Fibroblast of lung (primary cell): ENCODE data around the gene ESRRA. TPM values are rescaled to one million over a fixed set of nuclear protein-coding genes. Genes with fewer than 3 reads are reported as not detected.

ENCODE experiments used
- DNase-seq, 2 donors: peaks; one replicate each; pipeline versions ENCODE4 v3.0.0 to v3.0.0-alpha.2; 2010; ENCODE audit warnings: low read depth in 2 of 2
- H2AFZ ChIP-seq: 2 replicates; pipeline ENCODE4 v1.5.1; 2012; ENCODE audit warnings: low read length, control low read depth, inconsistent platforms
- H3K27ac ChIP-seq: 2 replicates; pipeline ENCODE4 v1.5.1; 2011; ENCODE audit warnings: low read length, control low read depth; ENCODE audit not compliant: insufficient read depth
- H3K27me3 ChIP-seq: 2 replicates; pipeline ENCODE4 v1.5.1; 2011; ENCODE audit warnings: mild to moderate bottlenecking, low read length; ENCODE audit not compliant: control insufficient read depth, insufficient read depth
- H3K36me3 ChIP-seq: 2 replicates; pipeline ENCODE4 v1.5.1; 2011; ENCODE audit warnings: low read length; ENCODE audit not compliant: control insufficient read depth, insufficient read depth
- H3K4me1 ChIP-seq: 2 replicates; pipeline ENCODE4 v1.5.1; 2011; ENCODE audit warnings: low read length; ENCODE audit not compliant: control insufficient read depth, insufficient read depth; ENCODE audit errors: extremely low read depth
- H3K4me2 ChIP-seq: 2 replicates; pipeline ENCODE4 v1.5.1; 2011; ENCODE audit warnings: low read length, control low read depth; ENCODE audit not compliant: insufficient read depth; ENCODE audit errors: extremely low read depth
- H3K4me3 ChIP-seq, 4 experiments: fragments of 200-600 bp in 1 of 4; sonication (generic) in 1 of 4; replicated peaks in 1 of 4; 2 replicates each; pipeline ENCODE4 v1.5.1; 2011 to 2016; ENCODE audit warnings: low read length in 4 of 4, low read depth in 3 of 4, mild to moderate bottlenecking in 3 of 4, control low read depth in 2 of 4, inconsistent platforms in 1 of 4, mixed read lengths in 1 of 4; ENCODE audit not compliant: insufficient read depth in 1 of 4; ENCODE audit errors: control extremely low read depth in 1 of 4
- H3K79me2 ChIP-seq: 2 replicates; pipeline ENCODE4 v1.5.1; 2012; ENCODE audit warnings: mild to moderate bottlenecking, low read length, inconsistent platforms; ENCODE audit not compliant: control insufficient read depth, insufficient read depth
- H3K9ac ChIP-seq: 2 replicates; pipeline ENCODE4 v1.5.1; 2011; ENCODE audit warnings: mild to moderate bottlenecking, low read length, control low read depth; ENCODE audit not compliant: insufficient read depth
- H3K9me3 ChIP-seq: 2 replicates; pipeline ENCODE4 v1.5.1; 2012; ENCODE audit warnings: low read depth, low read length; ENCODE audit not compliant: control insufficient read depth, insufficient read depth
- H4K20me1 ChIP-seq: 2 replicates; pipeline ENCODE4 v1.5.1; 2011; ENCODE audit warnings: low read length; ENCODE audit not compliant: control insufficient read depth, insufficient read depth; ENCODE audit errors: extremely low read depth
- EZH2 ChIP-seq: IDR thresholded peaks from 2 replicates; pipeline ENCODE4 v1.5.1; 2012; ENCODE audit warnings: low read length, control low read depth, mild to moderate bottlenecking; ENCODE audit errors: missing control alignments
- polyA plus RNA-seq, 2 donors: library from polyadenylated mRNA; depleted of rRNA in 1 of 2; stranded (reverse) in 1 of 2; unstranded in 1 of 2; fragments of >200 nt; gene quantifications; 2 replicates each; pipeline ENCODE4 v1.2.1, GENCODE V29; 2011 to 2012; ENCODE audit warnings: missing spikeins in 1 of 2
- total RNA-seq: library from RNA; depleted of rRNA; stranded (reverse); fragments of >200 nt; gene quantifications from 2 replicates; pipeline ENCODE4 v1.2.1, GENCODE V29; 2014
- TF ChIP-seq, protein P1 (sequence below), 2 donors: IDR thresholded peaks in 1 of 2; conservative IDR thresholded peaks in 1 of 2; 1 replicate in 1 of 2; 2 replicates in 1 of 2; pipeline ENCODE4 v1.5.1; 2011 to 2012; ENCODE audit warnings: low read length in 2 of 2, control low read depth in 1 of 2, inconsistent platforms in 1 of 2, low read depth in 1 of 2, mild to moderate bottlenecking in 1 of 2

Gene ESRRA
- total and polyA plus RNA-seq, 2 donors (not counting 1 experiment from before 2014, with no cell fraction given) = 6.7 to 32.5 TPM

DNA sequence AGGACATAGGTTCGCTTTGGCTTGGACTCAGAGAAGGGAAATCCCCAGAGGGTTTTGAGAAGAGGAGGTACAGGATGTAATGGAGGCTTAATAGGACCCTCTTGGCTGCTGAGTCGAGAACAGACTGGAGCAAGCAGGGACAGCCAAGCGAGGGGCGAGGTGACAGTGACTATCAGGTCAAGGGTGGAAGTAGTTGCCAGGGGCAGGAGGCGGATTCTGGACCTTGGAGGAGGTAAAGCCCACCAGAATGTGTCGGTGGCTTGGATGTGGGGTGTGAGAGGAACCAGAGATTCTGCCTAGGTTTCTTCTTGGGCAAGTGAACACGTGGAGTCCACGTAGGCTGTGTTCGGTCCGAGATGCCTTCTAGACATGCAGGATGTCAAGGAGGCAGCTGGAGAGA is 7.6 kb downstream of the ESRRA start:
- Histone ChIP-seq H3K9ac (no peak overlapping the region), H3K27me3 (no peaks in the 10 kb centered on the region), H3K79me2 (peaks cover 9% of the 10 kb centered on the region), H3K4me1 (no peaks in the 10 kb centered on the region), H3K36me3 (peaks cover 11% of the 10 kb centered on the region), H3K4me3 (no peak overlapping the region), H2AFZ (no peak overlapping the region), H4K20me1 (no peaks in the 10 kb centered on the region), H3K9me3 (no peaks in the 10 kb centered on the region), H3K27ac (peak overlapping the region; percentile 58), H3K4me2 (no peak overlapping the region)
- no peak for TF ChIP-seq EZH2
- TF ChIP-seq, protein P1, sequence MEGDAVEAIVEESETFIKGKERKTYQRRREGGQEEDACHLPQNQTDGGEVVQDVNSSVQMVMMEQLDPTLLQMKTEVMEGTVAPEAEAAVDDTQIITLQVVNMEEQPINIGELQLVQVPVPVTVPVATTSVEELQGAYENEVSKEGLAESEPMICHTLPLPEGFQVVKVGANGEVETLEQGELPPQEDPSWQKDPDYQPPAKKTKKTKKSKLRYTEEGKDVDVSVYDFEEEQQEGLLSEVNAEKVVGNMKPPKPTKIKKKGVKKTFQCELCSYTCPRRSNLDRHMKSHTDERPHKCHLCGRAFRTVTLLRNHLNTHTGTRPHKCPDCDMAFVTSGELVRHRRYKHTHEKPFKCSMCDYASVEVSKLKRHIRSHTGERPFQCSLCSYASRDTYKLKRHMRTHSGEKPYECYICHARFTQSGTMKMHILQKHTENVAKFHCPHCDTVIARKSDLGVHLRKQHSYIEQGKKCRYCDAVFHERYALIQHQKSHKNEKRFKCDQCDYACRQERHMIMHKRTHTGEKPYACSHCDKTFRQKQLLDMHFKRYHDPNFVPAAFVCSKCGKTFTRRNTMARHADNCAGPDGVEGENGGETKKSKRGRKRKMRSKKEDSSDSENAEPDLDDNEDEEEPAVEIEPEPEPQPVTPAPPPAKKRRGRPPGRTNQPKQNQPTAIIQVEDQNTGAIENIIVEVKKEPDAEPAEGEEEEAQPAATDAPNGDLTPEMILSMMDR (conservative IDR thresholded peaks at IDR 0.05 in 1 of 2, IDR thresholded peaks at IDR 0.05 in 1 of 2; ENCODE audit: low read depth in 1 of 2, low read length in 2 of 2) = no peak
- no peak for DNase-seq

DNA sequence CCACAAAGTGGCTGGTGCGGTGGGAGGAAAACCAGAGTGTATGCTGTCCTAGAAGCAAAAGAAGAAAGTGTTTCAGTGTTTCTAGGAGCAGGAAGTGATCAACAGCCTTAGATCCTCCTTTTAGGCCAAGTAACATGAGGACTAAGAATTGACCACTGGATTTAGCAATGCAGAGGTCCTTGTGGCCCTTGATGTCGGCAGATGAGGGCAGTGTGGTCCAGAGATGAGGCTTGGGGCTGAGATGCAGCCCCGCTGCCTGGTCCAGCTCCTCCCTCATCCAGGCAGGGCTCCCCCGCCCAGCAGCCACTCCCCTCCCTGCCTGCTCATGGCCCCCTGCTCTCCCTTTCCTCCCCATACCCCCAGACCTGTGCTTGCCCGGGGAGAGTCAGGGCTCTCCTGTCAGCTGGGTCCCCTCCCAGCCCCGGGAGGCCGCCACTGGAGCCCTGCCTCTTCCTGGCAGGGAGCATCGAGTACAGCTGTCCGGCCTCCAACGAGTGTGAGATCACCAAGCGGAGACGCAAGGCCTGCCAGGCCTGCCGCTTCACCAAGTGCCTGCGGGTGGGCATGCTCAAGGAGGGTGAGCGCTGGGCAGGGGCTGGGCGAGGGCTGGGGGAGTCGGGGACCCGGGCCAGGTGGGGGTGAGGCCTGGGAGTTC is 8.3 kb downstream of the ESRRA start:
- Histone ChIP-seq H3K9ac (peak overlapping the region; percentile 37), H4K20me1 (no peaks in the 10 kb centered on the region), H3K9me3 (no peaks in the 10 kb centered on the region), H3K27ac (peak overlapping the region; percentile 58), H3K79me2 (peaks cover 11% of the 10 kb centered on the region), H3K4me1 (no peaks in the 10 kb centered on the region), H3K27me3 (no peaks in the 10 kb centered on the region), H3K4me2 (peak overlapping the region; percentile 25), H3K4me3 (peak overlapping the region in 1 of 4 experiments; percentile 27), H3K36me3 (peaks cover 11% of the 10 kb centered on the region), H2AFZ (no peak overlapping the region)
- TF ChIP-seq EZH2 = no peak
- TF ChIP-seq, protein P1 (conservative IDR thresholded peaks at IDR 0.05 in 1 of 2, IDR thresholded peaks at IDR 0.05 in 1 of 2; ENCODE audit: low read depth in 1 of 2, low read length in 2 of 2) = no peak
- DNase-seq = peak in 1 of 2 donors; percentile 48

- Histone ChIP-seq H4K20me1 (no peaks in the 10 kb centered on the region), H3K4me2 (peak overlapping the region; percentile 7), H3K36me3 (peaks cover 11% of the 10 kb centered on the region), H3K27ac (peak overlapping the region; percentile 58), H2AFZ (no peak overlapping the region), H3K27me3 (no peaks in the 10 kb centered on the region), H3K4me1 (no peaks in the 10 kb centered on the region), H3K9ac (peak overlapping the region; percentile 37), H3K9me3 (no peaks in the 10 kb centered on the region), H3K4me3 (peak overlapping the region in 1 of 4 experiments; percentile 27), H3K79me2 (peaks cover 13% of the 10 kb centered on the region)
- no peak for TF ChIP-seq EZH2
- TF ChIP-seq, protein P1 (conservative IDR thresholded peaks at IDR 0.05 in 1 of 2, IDR thresholded peaks at IDR 0.05 in 1 of 2; ENCODE audit: low read depth in 1 of 2, low read length in 2 of 2) = peak in 1 of 2 donors; percentile 35
- no peak for DNase-seq
Observed at GRCh38 chr11:64314146-64314804, 9.0 kb downstream of the ESRRA start.
